Hepatocyte (in vitro differentiated cells): ENCODE results near the gene TOLLIP.

Experiments
- EZH2 ChIP-seq: fragments of 200-600 bp; sonication (generic); IDR thresholded peaks from 2 replicates; pipeline ENCODE4 v1.6.1; 2016; ENCODE audit warnings: antibody characterized with exemption, mild to moderate bottlenecking, borderline replicate concordance
- EZH2phosphoT487 ChIP-seq: fragments of 200-600 bp; sonication (generic); IDR thresholded peaks from one replicate; pipeline ENCODE4 v1.6.1; 2018; ENCODE audit warnings: antibody characterized with exemption, mild to moderate bottlenecking, low read depth, moderate library complexity; ENCODE audit not compliant: unreplicated experiment, severe bottlenecking
- TF ChIP-seq, protein P1 (sequence below): fragments of 200-600 bp; sonication (generic); IDR thresholded peaks from 2 replicates; pipeline ENCODE4 v1.5.1; 2016; ENCODE audit warnings: antibody characterized with exemption, mild to moderate bottlenecking; ENCODE audit not compliant: poor library complexity

DNA sequence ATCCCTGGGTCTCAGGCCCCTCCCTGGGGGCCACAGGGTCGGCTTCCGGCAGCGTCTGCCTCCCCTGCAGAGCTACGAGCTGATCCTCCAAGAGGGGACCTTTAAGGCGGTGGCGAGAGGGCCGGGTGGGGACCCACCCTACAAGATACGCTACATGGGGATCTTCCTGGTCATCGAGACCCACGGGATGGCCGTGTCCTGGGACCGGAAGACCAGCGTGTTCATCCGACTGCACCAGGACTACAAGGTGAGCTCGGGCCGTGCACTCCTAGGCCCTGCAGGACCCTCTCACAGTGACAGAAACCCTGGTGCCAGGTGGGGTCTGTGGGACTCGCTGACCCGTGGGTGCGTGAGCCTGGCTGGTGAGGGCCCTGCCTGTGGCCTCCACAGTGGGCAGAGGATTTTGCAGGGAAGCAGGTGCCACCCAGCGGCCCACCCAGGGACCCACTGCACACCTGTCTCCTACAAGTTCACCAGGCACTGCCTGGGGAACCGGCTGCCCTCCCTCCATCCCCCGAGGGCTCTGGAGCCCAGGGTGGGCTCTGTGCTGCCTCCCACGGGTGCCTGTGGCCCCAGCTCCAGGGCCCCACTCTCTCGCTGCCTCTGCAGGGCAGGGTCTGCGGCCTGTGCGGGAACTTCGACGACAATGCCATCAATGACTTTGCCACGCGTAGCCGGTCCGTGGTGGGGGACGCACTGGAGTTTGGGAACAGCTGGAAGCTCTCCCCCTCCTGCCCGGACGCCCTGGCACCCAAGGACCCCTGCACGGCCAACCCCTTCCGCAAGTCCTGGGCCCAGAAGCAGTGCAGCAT lies 72.9 kb downstream of the TOLLIP start:
- no peak for TF ChIP-seq EZH2phosphoT487
- TF ChIP-seq, protein P1, sequence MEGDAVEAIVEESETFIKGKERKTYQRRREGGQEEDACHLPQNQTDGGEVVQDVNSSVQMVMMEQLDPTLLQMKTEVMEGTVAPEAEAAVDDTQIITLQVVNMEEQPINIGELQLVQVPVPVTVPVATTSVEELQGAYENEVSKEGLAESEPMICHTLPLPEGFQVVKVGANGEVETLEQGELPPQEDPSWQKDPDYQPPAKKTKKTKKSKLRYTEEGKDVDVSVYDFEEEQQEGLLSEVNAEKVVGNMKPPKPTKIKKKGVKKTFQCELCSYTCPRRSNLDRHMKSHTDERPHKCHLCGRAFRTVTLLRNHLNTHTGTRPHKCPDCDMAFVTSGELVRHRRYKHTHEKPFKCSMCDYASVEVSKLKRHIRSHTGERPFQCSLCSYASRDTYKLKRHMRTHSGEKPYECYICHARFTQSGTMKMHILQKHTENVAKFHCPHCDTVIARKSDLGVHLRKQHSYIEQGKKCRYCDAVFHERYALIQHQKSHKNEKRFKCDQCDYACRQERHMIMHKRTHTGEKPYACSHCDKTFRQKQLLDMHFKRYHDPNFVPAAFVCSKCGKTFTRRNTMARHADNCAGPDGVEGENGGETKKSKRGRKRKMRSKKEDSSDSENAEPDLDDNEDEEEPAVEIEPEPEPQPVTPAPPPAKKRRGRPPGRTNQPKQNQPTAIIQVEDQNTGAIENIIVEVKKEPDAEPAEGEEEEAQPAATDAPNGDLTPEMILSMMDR = no peak
- no peak for TF ChIP-seq EZH2
